Measurements from ENCODE around the gene TAPT1. TPM values are rescaled to one million over a fixed set of nuclear protein-coding genes. Genes with fewer than 3 reads are reported as not detected.

The TAPT1 gene
- total RNA-seq, 1 experiment from 2014 or later, result 17.3 TPM

- Histone ChIP-seq H3K27me3 (ENCODE audit: control insufficient read depth, insufficient read depth, low read length) (no peaks in the 10 kb centered on the region), H3K9me3 (ENCODE audit: control insufficient read depth, insufficient read depth, low read depth, low read length) (no peaks in the 10 kb centered on the region), H3K4me3 (ENCODE audit: low read depth in 2 of 2, low read length in 2 of 2) (no peak overlapping the region), H3K4me1 (ENCODE audit: control insufficient read depth, insufficient read depth, low read length) (peaks cover 6% of the 10 kb centered on the region), H3K36me3 (ENCODE audit: control insufficient read depth, insufficient read depth, low read length) (no peaks in the 10 kb centered on the region), H3K27ac (ENCODE audit: low read length) (no peak overlapping the region)
- intact Hi-C loops (cut with micrococcal nuclease; ENCODE audit: unreplicated experiment), result no loop called here
- DNase-seq (ENCODE audit: low read depth, low spot score) (no peak), ATAC-seq (no peak)
- no peak for TF ChIP-seq CTCF (IDR thresholded peaks at IDR 0.05)
- no peak for TF ChIP-seq SIN3A (IDR thresholded peaks at IDR 0.05; ENCODE audit: borderline replicate concordance, insufficient read depth, low read depth, low read length)
- TF ChIP-seq, protein P1, sequence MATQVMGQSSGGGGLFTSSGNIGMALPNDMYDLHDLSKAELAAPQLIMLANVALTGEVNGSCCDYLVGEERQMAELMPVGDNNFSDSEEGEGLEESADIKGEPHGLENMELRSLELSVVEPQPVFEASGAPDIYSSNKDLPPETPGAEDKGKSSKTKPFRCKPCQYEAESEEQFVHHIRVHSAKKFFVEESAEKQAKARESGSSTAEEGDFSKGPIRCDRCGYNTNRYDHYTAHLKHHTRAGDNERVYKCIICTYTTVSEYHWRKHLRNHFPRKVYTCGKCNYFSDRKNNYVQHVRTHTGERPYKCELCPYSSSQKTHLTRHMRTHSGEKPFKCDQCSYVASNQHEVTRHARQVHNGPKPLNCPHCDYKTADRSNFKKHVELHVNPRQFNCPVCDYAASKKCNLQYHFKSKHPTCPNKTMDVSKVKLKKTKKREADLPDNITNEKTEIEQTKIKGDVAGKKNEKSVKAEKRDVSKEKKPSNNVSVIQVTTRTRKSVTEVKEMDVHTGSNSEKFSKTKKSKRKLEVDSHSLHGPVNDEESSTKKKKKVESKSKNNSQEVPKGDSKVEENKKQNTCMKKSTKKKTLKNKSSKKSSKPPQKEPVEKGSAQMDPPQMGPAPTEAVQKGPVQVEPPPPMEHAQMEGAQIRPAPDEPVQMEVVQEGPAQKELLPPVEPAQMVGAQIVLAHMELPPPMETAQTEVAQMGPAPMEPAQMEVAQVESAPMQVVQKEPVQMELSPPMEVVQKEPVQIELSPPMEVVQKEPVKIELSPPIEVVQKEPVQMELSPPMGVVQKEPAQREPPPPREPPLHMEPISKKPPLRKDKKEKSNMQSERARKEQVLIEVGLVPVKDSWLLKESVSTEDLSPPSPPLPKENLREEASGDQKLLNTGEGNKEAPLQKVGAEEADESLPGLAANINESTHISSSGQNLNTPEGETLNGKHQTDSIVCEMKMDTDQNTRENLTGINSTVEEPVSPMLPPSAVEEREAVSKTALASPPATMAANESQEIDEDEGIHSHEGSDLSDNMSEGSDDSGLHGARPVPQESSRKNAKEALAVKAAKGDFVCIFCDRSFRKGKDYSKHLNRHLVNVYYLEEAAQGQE (IDR thresholded peaks at IDR 0.05; ENCODE audit: insufficient read depth in 1 of 2, low read depth in 2 of 2, low read length in 1 of 2), result no peak
- TF ChIP-seq POLR2AphosphoS5 (IDR thresholded peaks at IDR 0.05; ENCODE audit: low read depth, low read length), result no peak
- no peak for TF ChIP-seq TCF7L2 (IDR thresholded peaks at IDR 0.05; ENCODE audit: low read depth, low read length)
- ChIA-PET CTCF (no interaction called here), POLR2A (no interaction called here)
- in situ Hi-C loops (cut with HindIII; ENCODE audit: low pct_unique_long_range_greater_than_20kb, low sequenced_read_pairs), result no loop called here
- BruUV-seq (replicated peaks), result no TSS peak
Measured at GRCh38 chr4:16222957-16223527, 3.2 kb downstream of the TAPT1 start.

GRCh38 chr4:16218950-16219349, 7.3 kb downstream of the TAPT1 start:
- Histone ChIP-seq H3K9me3 (ENCODE audit: control insufficient read depth, insufficient read depth, low read depth, low read length) (no peaks in the 10 kb centered on the region), H3K27ac (ENCODE audit: low read length) (no peak overlapping the region), H3K4me3 (ENCODE audit: low read depth in 2 of 2, low read length in 2 of 2) (no peak overlapping the region), H3K36me3 (ENCODE audit: control insufficient read depth, insufficient read depth, low read length) (no peaks in the 10 kb centered on the region), H3K4me1 (ENCODE audit: control insufficient read depth, insufficient read depth, low read length) (no peaks in the 10 kb centered on the region; the same call in 1 of the 2 replicates), H3K27me3 (ENCODE audit: control insufficient read depth, insufficient read depth, low read length) (no peaks in the 10 kb centered on the region)
- no peak for DNase-seq (ENCODE audit: low read depth, low spot score)
- in situ Hi-C loops (cut with HindIII; ENCODE audit: low pct_unique_long_range_greater_than_20kb, low sequenced_read_pairs), result no loop called here
- POLR2A ChIA-PET, result no interaction called here
- intact Hi-C loops (cut with micrococcal nuclease; ENCODE audit: unreplicated experiment), result no loop called here
- TF ChIP-seq CTCF (IDR thresholded peaks at IDR 0.05) (no peak), POLR2AphosphoS5 (IDR thresholded peaks at IDR 0.05; ENCODE audit: low read depth, low read length) (no peak), SIN3A (IDR thresholded peaks at IDR 0.05; ENCODE audit: borderline replicate concordance, insufficient read depth, low read depth, low read length) (no peak), TCF7L2 (IDR thresholded peaks at IDR 0.05; ENCODE audit: low read depth, low read length) (no peak)
- TF ChIP-seq, protein P1 (IDR thresholded peaks at IDR 0.05; ENCODE audit: insufficient read depth in 1 of 2, low read depth in 2 of 2, low read length in 1 of 2), result no peak
- BruUV-seq (replicated peaks), result no TSS peak
- no peak for ATAC-seq
- CTCF ChIA-PET, result no interaction called here
